Astrocyte of the cerebellum (primary cell): ENCODE results near the gene GON7.

Source experiments
- DNase-seq: peaks from one replicate; pipeline ENCODE4 v3.0.0-alpha.2; 2011; ENCODE audit warnings: low read depth
- H3K4me3 ChIP-seq: 2 replicates; pipeline ENCODE4 v1.5.1; 2011; ENCODE audit warnings: mild to moderate bottlenecking, low read depth, low read length, moderate library complexity
- in situ Hi-C: cut with HindIII; loops from 2 replicates; pipeline ENCODE4 v1.10.0; 2017; ENCODE audit warnings: low sequenced_read_pairs
- TF ChIP-seq, protein P1 (sequence below): IDR thresholded peaks from 2 replicates; pipeline ENCODE4 v1.5.1; 2012; ENCODE audit warnings: low read length, low read depth, moderate library complexity, mild to moderate bottlenecking; ENCODE audit errors: missing control alignments

Gene GON7

DNA sequence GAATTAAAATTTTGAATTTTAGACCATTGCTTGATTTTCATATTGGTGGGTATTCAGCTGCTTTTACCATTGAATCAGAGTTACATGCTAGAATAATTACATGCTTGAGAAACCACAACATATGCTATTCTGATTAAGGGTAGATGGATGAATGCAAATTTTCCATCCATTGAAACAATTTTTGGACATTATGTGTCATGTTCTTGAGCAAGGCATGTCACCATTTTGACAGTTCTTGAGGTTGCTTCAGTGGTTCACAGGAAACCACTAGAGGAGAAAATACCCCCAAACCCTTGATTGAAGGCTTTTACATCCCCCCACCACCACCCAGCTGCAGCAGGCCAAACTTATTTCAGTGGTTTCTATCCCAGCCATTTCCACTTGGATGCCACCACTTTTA, 13.6 kb upstream of the GON7 start:
- in situ Hi-C loops = no loop called here
- no peak for DNase-seq
- TF ChIP-seq, protein P1, sequence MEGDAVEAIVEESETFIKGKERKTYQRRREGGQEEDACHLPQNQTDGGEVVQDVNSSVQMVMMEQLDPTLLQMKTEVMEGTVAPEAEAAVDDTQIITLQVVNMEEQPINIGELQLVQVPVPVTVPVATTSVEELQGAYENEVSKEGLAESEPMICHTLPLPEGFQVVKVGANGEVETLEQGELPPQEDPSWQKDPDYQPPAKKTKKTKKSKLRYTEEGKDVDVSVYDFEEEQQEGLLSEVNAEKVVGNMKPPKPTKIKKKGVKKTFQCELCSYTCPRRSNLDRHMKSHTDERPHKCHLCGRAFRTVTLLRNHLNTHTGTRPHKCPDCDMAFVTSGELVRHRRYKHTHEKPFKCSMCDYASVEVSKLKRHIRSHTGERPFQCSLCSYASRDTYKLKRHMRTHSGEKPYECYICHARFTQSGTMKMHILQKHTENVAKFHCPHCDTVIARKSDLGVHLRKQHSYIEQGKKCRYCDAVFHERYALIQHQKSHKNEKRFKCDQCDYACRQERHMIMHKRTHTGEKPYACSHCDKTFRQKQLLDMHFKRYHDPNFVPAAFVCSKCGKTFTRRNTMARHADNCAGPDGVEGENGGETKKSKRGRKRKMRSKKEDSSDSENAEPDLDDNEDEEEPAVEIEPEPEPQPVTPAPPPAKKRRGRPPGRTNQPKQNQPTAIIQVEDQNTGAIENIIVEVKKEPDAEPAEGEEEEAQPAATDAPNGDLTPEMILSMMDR = no peak
- no peak overlapping the region for H3K4me3 ChIP-seq

DNA sequence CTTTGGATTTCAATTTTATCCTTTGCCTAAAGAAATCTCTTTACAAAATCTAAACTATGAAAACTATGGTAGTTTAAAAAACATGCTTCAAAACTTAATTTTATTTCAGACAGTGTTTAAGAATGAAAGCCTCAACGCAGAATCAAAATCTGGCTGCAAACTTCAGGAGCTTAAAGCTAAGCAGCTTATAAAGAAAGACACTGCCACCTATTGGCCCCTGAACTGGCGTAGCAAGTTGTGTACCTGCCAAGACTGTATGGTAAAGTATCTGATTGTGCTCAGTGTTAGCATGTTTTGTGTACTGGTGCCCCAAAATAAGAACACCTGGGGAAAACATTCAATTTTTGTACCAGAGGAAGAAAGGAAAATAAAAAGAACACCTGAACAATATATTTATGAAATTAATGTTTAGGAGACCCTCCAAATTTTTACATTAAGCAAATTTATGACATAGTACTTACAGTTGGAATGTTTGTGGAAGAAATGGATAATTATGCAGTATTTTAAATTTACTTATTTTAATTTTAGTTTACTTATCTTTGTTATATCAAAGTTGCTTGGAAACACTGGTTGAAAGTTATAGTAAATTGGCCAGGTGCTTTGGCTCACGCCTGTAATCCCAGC, 12.3 kb upstream of the GON7 start:
- in situ Hi-C loops = no loop called here
- TF ChIP-seq, protein P1 = peak; percentile 67
- no peak overlapping the region for H3K4me3 ChIP-seq
- DNase-seq = peak; percentile 51

DNA sequence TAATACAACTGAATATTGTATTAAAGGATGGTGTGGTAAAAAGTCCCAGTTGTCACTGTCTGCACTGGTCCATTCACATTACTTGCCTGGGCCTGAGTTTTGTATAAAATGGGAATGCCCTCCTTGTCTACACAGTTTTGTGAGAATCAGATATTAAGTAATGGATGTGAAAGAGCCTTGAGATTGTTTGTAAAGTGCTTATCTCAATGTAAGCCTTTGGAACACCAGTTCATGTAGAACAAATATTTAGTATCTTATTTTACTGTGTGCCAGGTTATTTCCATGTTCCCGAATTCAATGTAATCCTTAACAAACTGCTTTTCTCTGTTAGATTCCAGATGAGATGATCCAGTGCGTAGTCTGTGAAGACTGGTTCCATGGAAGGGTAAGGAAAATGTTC, 7.7 kb upstream of the GON7 start:
- TF ChIP-seq, protein P1 = no peak
- in situ Hi-C loops = no loop called here
- H3K4me3 ChIP-seq = no peak overlapping the region
- no peak for DNase-seq

DNA sequence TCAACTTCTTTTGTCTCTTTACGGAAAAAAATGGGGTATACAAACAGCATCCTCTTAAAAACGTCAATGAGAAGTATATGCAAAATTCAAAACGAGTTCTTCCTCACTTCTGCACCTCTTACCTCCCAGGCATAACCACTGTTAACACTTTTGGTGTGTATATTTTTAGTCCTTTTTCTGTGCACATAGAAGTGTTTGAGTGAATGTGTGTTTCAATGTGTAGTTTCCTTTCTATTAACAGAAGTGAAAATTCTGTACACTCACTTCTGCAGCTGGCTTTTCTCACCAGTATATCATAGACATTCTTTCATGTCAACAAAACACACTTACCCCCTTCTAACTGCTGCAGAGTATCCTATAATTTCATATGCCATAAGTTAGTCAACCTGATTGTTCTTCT, 5.6 kb upstream of the GON7 start:
- DNase-seq = no peak
- in situ Hi-C loops = no loop called here
- H3K4me3 ChIP-seq = no peak overlapping the region
- TF ChIP-seq, protein P1 = no peak

DNA sequence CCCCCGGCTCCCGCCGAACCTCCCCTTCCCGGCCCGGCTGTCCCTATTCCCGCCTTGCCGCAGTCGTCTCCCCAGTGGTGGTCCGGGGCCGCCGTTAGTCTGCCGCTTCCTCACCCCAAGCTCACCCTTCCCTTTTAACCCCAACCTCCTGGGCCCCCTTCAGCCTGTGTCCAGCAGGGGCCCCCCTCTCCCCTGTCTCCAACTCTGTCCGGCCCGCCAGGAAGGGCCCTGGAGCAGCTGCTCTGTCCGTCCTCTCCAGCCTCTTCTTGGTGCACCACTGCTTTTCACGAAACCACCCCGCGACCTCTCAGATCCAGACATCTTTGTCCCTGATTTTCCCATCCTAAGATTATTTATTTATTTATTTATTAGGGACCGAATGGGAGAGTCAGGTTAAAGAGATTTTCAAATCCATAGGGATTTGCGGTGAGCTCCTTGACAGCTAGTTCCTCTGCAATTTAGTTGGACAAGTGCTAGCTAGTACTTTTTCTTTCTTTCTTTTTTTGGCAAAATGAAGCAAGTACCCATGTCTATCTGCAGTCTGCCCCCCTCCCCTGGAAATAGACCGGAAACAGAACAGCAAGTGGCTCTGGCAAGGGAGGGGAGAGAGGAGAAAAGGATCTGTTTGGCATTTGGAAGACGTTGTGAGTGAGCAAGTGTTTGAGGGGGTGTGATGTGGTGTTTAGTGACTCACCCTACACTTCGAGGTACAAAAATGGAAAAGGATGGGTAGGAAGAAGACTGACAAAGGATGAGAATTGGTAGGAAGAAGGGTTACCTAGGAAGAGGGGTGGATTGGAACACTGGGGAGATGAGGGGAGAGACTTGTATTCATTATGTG, 823 bp upstream of the GON7 start:
- TF ChIP-seq, protein P1 = peak; percentile 45
- no peak for DNase-seq
- peak overlapping the region; percentile 95 for H3K4me3 ChIP-seq
- in situ Hi-C loops = no loop called here

DNA sequence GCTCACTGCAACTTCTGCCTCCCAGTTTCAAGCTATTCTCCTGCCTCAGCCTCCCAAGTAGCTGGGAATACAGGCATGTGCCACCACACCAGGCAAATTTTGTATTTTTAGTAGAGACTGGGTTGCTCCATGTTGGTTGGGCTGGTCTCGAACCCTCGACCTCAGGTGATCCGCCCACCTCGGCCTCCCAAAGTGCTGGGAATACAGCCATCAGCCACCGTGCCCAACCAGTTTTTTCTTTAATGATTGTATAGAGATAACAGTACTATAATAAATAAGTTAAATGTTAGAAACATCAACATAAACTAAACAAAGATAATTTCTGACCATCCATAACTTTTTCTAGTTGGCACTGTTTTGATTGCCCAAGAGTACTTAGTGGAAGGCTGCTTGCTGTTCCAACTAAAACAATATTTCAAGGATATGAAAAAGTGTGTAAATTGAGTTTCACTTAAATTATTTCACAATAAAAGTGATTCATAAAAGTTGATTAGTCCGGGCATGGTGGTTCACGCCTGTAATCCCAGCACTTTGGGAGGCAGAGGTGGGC, 5.6 kb downstream of the GON7 start:
- H3K4me3 ChIP-seq = no peak overlapping the region
- in situ Hi-C loops = no loop called here
- TF ChIP-seq, protein P1 = no peak
- DNase-seq = no peak
